Panc1 (cell line): ENCODE measurements around the gene VAMP2. TPM values are rescaled to one million over a fixed set of nuclear protein-coding genes. Genes with fewer than 3 reads are reported as not detected.

ENCODE experiments used
- ATAC-seq: fragments of 200-7000 bp; cut with Tn5 transposase; 2 replicates; pipeline ENCODE4 v1.9.1; 2020; ENCODE audit warnings: mild to moderate bottlenecking, moderate library complexity
- BruUV-seq: library from RNA; stranded (reverse); fragments of 400-500 nt; replicated peaks from 2 replicates; lab custom pipeline; 2021; lab: Mats Ljungman, UMichigan
- CTCF ChIA-PET: fragments of 300-600 bp; sonication (Branson Sonifier 250); formaldehyde crosslinking; loops from one replicate; lab custom pipeline; 2022; ENCODE audit warnings: antibody characterized with exemption; lab: Charles Lee
- POLR2A ChIA-PET: fragments of 300-600 bp; sonication (Branson Sonifier 250); formaldehyde crosslinking; loops from one replicate; lab custom pipeline; 2022; ENCODE audit warnings: antibody characterized with exemption; lab: Charles Lee
- DNase-seq: peaks from one replicate; pipeline ENCODE4 v3.0.0-alpha.2; 2010; ENCODE audit warnings: low read depth, low spot score
- H3K27ac ChIP-seq: 2 replicates; pipeline ENCODE4 v1.5.1; 2011; ENCODE audit warnings: mild to moderate bottlenecking, low read length, inconsistent platforms
- H3K27me3 ChIP-seq: fragments of 200-500 bp; sonication (Bioruptor generic); 2 replicates; pipeline ENCODE4 v1.6.0; 2014; ENCODE audit warnings: low read length, inconsistent platforms; ENCODE audit not compliant: control insufficient read depth, insufficient read depth
- H3K36me3 ChIP-seq: fragments of 200-500 bp; sonication (Bioruptor generic); 2 replicates; pipeline ENCODE4 v1.5.1; 2014; ENCODE audit warnings: inconsistent platforms, mild to moderate bottlenecking, low read length, moderate library complexity; ENCODE audit not compliant: control insufficient read depth, insufficient read depth
- H3K4me1 ChIP-seq: 2 replicates; pipeline ENCODE4 v1.5.1; 2011; ENCODE audit warnings: inconsistent platforms, mild to moderate bottlenecking, low read length, moderate library complexity; ENCODE audit not compliant: control insufficient read depth, insufficient read depth
- H3K4me3 ChIP-seq, 2 experiments: 2 replicates each; pipeline ENCODE4 v1.5.1; 2011 to 2012; ENCODE audit warnings: low read depth in 2 of 2, low read length in 2 of 2, mild to moderate bottlenecking in 2 of 2, inconsistent platforms in 1 of 2, moderate library complexity in 1 of 2
- H3K9me3 ChIP-seq: fragments of 200-500 bp; sonication (Bioruptor generic); 2 replicates; pipeline ENCODE4 v1.5.1; 2014; ENCODE audit warnings: low read depth, mild to moderate bottlenecking, inconsistent platforms, low read length, moderate library complexity; ENCODE audit not compliant: control insufficient read depth, insufficient read depth
- POLR2AphosphoS5 ChIP-seq: IDR thresholded peaks from 2 replicates; pipeline ENCODE4 v1.6.1; 2012; ENCODE audit warnings: mild to moderate bottlenecking, low read depth, low read length, moderate library complexity
- REST ChIP-seq, 2 experiments: IDR thresholded peaks; 2 replicates each; pipeline ENCODE4 v1.6.1; 2011 to 2012; ENCODE audit warnings: low read depth in 2 of 2, control low read depth in 1 of 2, low read length in 1 of 2, mild to moderate bottlenecking in 1 of 2, moderate library complexity in 1 of 2; ENCODE audit not compliant: insufficient read depth in 1 of 2
- SIN3A ChIP-seq: IDR thresholded peaks from 2 replicates; pipeline ENCODE4 v1.6.1; 2012; ENCODE audit warnings: low read depth, mild to moderate bottlenecking, low read length, moderate library complexity, borderline replicate concordance; ENCODE audit not compliant: insufficient read depth
- TCF7L2 ChIP-seq: IDR thresholded peaks from 2 replicates; pipeline ENCODE4 v1.6.1; 2011; ENCODE audit warnings: mild to moderate bottlenecking, low read depth, low read length, inconsistent platforms
- in situ Hi-C: cut with HindIII; loops from 2 replicates; pipeline ENCODE4 v1.10.0; 2016; ENCODE audit warnings: low sequenced_read_pairs, low pct_unique_long_range_greater_than_20kb
- intact Hi-C: fragments of 100-400 bp; cut with micrococcal nuclease; formaldehyde crosslinking; loops from one replicate; pipeline ENCODE4 v1.10.0; 2022; ENCODE audit not compliant: unreplicated experiment
- total RNA-seq: library from RNA; stranded (reverse); gene quantifications from one replicate; pipeline ENCODE4 v1.2.1, GENCODE V29; 2021; ENCODE audit not compliant: unreplicated experiment
- TF ChIP-seq, protein P1 (sequence below): fragments of 450-650 bp; IDR thresholded peaks from 2 replicates; pipeline ENCODE4 v1.5.1; 2017; ENCODE audit warnings: mild to moderate bottlenecking

VAMP2 gene
- total RNA-seq, 1 experiment from 2014 or later = 28.6 TPM

DNA sequence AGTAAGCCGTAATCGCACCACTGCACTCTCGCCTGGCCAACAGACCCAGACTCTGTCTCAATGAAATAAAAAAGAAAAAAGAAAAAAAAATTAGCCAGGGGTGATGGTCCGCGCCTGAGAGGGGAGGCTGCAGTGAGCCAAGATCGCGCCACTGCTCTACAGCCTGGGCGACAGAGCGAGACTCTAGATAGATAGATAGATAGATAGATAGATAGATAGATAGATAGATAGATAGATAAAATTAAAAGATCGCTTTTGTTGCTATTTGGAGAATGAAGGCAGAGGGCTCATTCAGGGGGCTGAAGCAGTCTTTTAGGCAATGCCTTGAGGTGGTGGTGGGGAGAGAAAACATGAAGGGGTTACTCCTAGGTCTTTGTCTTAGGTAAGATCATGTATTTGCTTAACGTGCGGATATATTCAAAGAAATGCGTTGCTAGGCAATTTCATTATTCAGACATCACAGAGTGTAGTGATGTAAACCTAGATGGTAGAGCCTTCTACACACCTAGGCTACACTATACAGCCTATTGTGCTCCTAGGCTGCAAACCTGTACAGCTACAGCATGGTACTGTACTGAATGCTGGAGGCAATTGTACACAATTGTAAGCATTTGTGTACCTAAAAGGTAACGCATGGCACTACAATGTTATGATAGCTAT, 34.5 kb downstream of the VAMP2 start:
- H3K36me3 ChIP-seq = no peaks in the 10 kb centered on the region
- TF ChIP-seq POLR2AphosphoS5 (no peak), SIN3A (no peak), TCF7L2 (no peak), REST (IDR thresholded peaks at IDR 0.05; ENCODE audit: insufficient read depth in 1 of 2, low read depth in 2 of 2, low read length in 1 of 2) (no peak)
- TF ChIP-seq, protein P1, sequence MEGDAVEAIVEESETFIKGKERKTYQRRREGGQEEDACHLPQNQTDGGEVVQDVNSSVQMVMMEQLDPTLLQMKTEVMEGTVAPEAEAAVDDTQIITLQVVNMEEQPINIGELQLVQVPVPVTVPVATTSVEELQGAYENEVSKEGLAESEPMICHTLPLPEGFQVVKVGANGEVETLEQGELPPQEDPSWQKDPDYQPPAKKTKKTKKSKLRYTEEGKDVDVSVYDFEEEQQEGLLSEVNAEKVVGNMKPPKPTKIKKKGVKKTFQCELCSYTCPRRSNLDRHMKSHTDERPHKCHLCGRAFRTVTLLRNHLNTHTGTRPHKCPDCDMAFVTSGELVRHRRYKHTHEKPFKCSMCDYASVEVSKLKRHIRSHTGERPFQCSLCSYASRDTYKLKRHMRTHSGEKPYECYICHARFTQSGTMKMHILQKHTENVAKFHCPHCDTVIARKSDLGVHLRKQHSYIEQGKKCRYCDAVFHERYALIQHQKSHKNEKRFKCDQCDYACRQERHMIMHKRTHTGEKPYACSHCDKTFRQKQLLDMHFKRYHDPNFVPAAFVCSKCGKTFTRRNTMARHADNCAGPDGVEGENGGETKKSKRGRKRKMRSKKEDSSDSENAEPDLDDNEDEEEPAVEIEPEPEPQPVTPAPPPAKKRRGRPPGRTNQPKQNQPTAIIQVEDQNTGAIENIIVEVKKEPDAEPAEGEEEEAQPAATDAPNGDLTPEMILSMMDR = no peak
- no peak overlapping the region for H3K27ac ChIP-seq
- no peaks in the 10 kb centered on the region for H3K27me3 ChIP-seq
- DNase-seq (no peak), ATAC-seq (no peak)
- peaks cover 7% of the 10 kb centered on the region for H3K4me1 ChIP-seq
- ChIA-PET CTCF (no interaction called here), POLR2A (no interaction called here)
- in situ Hi-C loops = no loop called here
- no TSS peak for BruUV-seq
- no peak overlapping the region for H3K4me3 ChIP-seq
- H3K9me3 ChIP-seq = no peaks in the 10 kb centered on the region
- intact Hi-C loops = loop anchor here (10.0 kb wide), 1 partner anchor 97 kb away; no protein-coding TSS in a partner anchor

DNA sequence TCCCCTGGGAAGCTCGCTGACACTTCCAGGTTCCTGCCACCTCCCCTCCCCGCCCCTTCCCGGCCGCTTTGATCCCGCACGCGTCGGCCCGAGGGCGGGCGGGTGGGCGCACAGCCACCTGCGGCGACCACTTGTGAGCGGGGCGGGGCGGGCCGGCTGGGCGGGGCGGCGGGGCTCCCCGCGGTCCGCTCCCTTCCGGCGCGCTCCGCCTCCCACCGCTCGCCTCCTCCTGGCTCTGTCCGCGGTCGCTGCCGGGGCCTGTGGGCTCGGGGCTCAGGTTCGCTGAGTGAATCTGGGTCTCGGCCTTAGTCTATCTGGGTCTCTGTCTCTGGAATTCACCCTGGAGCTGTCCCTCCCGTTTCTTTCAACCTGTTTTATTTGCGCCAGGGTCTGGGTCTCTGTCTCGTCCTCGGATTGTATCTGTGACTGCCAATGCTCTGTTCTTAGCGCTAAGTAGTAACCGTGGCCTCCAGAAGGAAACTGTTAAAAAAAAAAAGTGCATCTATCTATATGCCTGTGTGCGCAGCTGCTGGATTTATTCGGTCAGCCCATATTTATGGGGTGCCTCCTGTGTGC, 36.2 kb downstream of the VAMP2 start:
- Histone ChIP-seq H3K4me3 (peak overlapping the region; percentile 60 to 92), H3K36me3 (no peaks in the 10 kb centered on the region), H3K4me1 (peaks cover 7% of the 10 kb centered on the region), H3K27me3 (no peaks in the 10 kb centered on the region), H3K27ac (peak overlapping the region; percentile 46; the same call in 1 of the 2 replicates), H3K9me3 (no peaks in the 10 kb centered on the region)
- DNase-seq (no peak), ATAC-seq (peak; percentile 54)
- TF ChIP-seq, protein P1 = no peak
- TF ChIP-seq TCF7L2 = no peak
- no peak for TF ChIP-seq REST (IDR thresholded peaks at IDR 0.05; ENCODE audit: insufficient read depth in 1 of 2, low read depth in 2 of 2, low read length in 1 of 2)
- no peak for TF ChIP-seq SIN3A
- no peak for TF ChIP-seq POLR2AphosphoS5
- intact Hi-C loops (loop anchor here (10.0 kb wide), 1 partner anchor 98 kb away; no protein-coding TSS in a partner anchor), in situ Hi-C loops (no loop called here)
- ChIA-PET CTCF (no interaction called here), POLR2A (interaction anchor here (1.0 kb wide), 1 partner anchor 47 kb away, joined by 3 read pairs; no protein-coding TSS in a partner anchor)
- BruUV-seq = no TSS peak
